ENCODE data around the gene GGNBP2. TPM values are rescaled to one million over a fixed set of nuclear protein-coding genes. Genes with fewer than 3 reads are reported as not detected.
A peak's percentile ranks its signal among the peaks of the same experiment; 100 is the strongest.

GGNBP2 gene
- total and polyA plus RNA-seq, 2 of the 8 experiments (the other 6 are each of a cell fraction or from before 2014, with no cell fraction given) = 29.2 to 35.8 TPM

DNA sequence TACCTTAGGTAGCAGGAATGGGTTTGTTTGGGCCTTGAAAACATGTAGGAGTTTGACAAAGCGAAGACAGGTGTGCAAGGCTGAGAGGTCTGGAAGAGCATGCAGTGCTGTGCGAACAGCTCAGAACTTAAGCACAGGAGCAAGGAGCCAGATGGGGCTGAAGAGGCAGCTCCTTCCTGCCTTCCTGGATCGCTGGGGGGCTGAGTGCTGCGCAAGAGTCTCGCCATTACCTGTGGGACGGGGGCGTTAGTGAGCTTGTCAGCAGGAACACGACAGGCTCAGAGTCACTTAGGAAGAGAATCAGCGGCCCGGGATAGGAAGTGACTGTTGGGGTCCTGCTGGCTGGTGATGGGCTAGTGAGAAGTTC lies 56.2 kb downstream of the GGNBP2 start:
- DNase-seq (ENCODE audit: low read depth in 1 of 2, low spot score in 2 of 2) = no peak
- Histone ChIP-seq H3K36me3 (ENCODE audit: control insufficient read depth in 2 of 4, insufficient read depth in 4 of 4, low read length in 3 of 4) (peaks cover 0 to 2% (median under 1%) of the 10 kb centered on the region in 4 experiments; a peak in 2 of 8 replicates), H3K79me1 (ENCODE audit: low read depth, low read length) (peaks cover 6% of the 10 kb centered on the region), H2BK5ac (ENCODE audit: low read depth, low read length) (peak overlapping the region; percentile 95), H4K5ac (ENCODE audit: insufficient read length, low read depth, low read length) (peak overlapping the region; percentile 20), H2BK15ac (ENCODE audit: low read length) (no peak overlapping the region), H3K23me2 (ENCODE audit: low read depth, low read length) (peaks cover 10% of the 10 kb centered on the region), H4K20me1 (replicated peaks in 1 of 2; ENCODE audit: control insufficient read depth in 1 of 2, insufficient read depth in 2 of 2, low read length in 2 of 2) (peaks cover 2 to 5% of the 10 kb centered on the region in 2 experiments), H3K27ac (ENCODE audit: low read depth, low read length) (peak overlapping the region; percentile 34; the same call in 1 of the 2 replicates), H3K9ac (replicated peaks in 1 of 4; ENCODE audit: extremely low read depth in 1 of 4, low read depth in 3 of 4, low read length in 3 of 4) (peak overlapping the region in 3 of 4 experiments; percentile 15 to 79 (median 43); a peak in 5 of 7 replicates), H2BK120ac (replicated peaks; ENCODE audit: low read depth, low read length) (no peak overlapping the region), H3K18ac (ENCODE audit: extremely low read depth, low read length) (peak overlapping the region; percentile 86), H3K4me2 (ENCODE audit: insufficient read depth in 1 of 2, low read depth in 2 of 2, low read length in 2 of 2) (peak overlapping the region; percentile 91 to 95), H4K8ac (ENCODE audit: extremely low read depth, insufficient read depth, low read length) (peak overlapping the region; percentile 66; the same call in 1 of the 2 replicates), H2AK5ac (ENCODE audit: low read depth, low read length) (no peak overlapping the region), H4K91ac (replicated peaks; ENCODE audit: insufficient read length, low read length) (no peak overlapping the region), H3K23ac (ENCODE audit: insufficient read length) (no peak overlapping the region), H3K27me3 (replicated peaks in 1 of 4; ENCODE audit: control insufficient read depth in 3 of 4, extremely low read depth in 1 of 4, insufficient read depth in 3 of 4, low read length in 3 of 4) (no peaks in the 10 kb centered on the region), H3K4me1 (replicated peaks in 1 of 4; ENCODE audit: control insufficient read depth in 3 of 4, insufficient read depth in 4 of 4, low read length in 3 of 4) (peaks cover 3 to 15% (median 9%) of the 10 kb centered on the region in 4 experiments), H2BK20ac (ENCODE audit: low read length) (no peak overlapping the region), H3K56ac (replicated peaks; ENCODE audit: insufficient read length, low read depth, low read length) (peak overlapping the region; percentile 48), H2AFZ (ENCODE audit: low read length) (no peak overlapping the region), H3K79me2 (ENCODE audit: control insufficient read depth in 1 of 2, insufficient read depth in 2 of 2, low read length in 2 of 2) (peaks cover 2 to 24% of the 10 kb centered on the region in 2 experiments; a peak in 2 of 4 replicates), H3K4me3 (ENCODE audit: extremely low read depth in 1 of 4, insufficient read depth in 2 of 4, low read depth in 3 of 4, low read length in 4 of 4) (peak overlapping the region; percentile 75 to 94 (median 86)), H3K9me3 (ENCODE audit: insufficient read depth in 2 of 2, low read depth in 1 of 2, low read length in 1 of 2) (no peaks in the 10 kb centered on the region), H3K4ac (replicated peaks; ENCODE audit: insufficient read length, low read depth, low read length) (no peak overlapping the region), H3K14ac (ENCODE audit: insufficient read length) (no peak overlapping the region), H2BK12ac (ENCODE audit: low read depth, low read length) (peak overlapping the region; percentile 81)
- ChIA-PET CTCF (ENCODE audit: partially characterized antibody) (interaction anchor here (0.7 to 5.6 kb wide), 9 partner anchors 14 to 106 kb away, joined by 3 to 84 read pairs (median 5); partner anchors contain the start of genes MYO19 and PIGW), POLR2A (ENCODE audit: partially characterized antibody) (interaction anchor here (0.6 to 5.0 kb wide), 13 partner anchors 9 to 1008 kb away, joined by 3 to 55 read pairs (median 3); partner anchors contain the start of genes DHRS11 and SYNRG)
- TF ChIP-seq POU5F1 (IDR thresholded peaks at IDR 0.05; ENCODE audit: low read depth, low read length) (no peak), YY1 (IDR thresholded peaks at IDR 0.05; ENCODE audit: low read depth, low read length) (peak; percentile 3; the same call in 1 of the 2 replicates), EGR1 (IDR thresholded peaks at IDR 0.05; ENCODE audit: borderline replicate concordance, low read depth, low read length) (0 out of 2 replicates have a peak, but pooled peaks have one; percentile 13)
- WGBS, 2 experiments (ENCODE audit: extremely low coverage in 1 of 2, insufficient coverage in 1 of 2, insufficient read length in 1 of 2, insufficient replicate concordance in 2 of 2, low coverage in 1 of 2, low lambda C conversion rate in 2 of 2, missing lambda C conversion rate in 1 of 2) = 20% methylated on average over 10 of the region's 10 CpGs; no CpG with 5 or more reads in 1 of the 2 experiments
- no peak for FAIRE-seq
